Measurements from ENCODE around the gene PTGES3. TPM values are rescaled to one million over a fixed set of nuclear protein-coding genes. Genes with fewer than 3 reads are reported as not detected.

The PTGES3 gene
- total RNA-seq, 6 donors from 2014 or later = 41.9 to 156 (median 105) TPM

GRCh38 chr12:56630180-56630632 lies 57.9 kb downstream of the PTGES3 start, which contains the start of gene BAZ2A:
BAZ2A (minus strand) TSS chr12:56630326; CDS start chr12:56617530, 12,796 bp downstream.
- ATAC-seq (ENCODE audit: low FRiP score in 2 of 2) (peak; percentile 94 to 95), DNase-seq (peak; percentile 93 to 95)
- peak within 1 kb of the TSS; percentile 92 to 100 (median 96) for H3K4me3 ChIP-seq
- H3K9me3 ChIP-seq = no peaks in the 10 kb centered on the region
- H3K36me3 ChIP-seq = peaks cover 0 to 15% (median 0%) of the 10 kb centered on the region in 4 donors
- TF ChIP-seq POLR2A (IDR thresholded peaks at IDR 0.05) = peak in 1 of 4 donors; percentile 31
- peak; percentile 44 to 79 for TF ChIP-seq POLR2AphosphoS5 (IDR thresholded peaks at IDR 0.05)
- TF ChIP-seq EP300 (IDR thresholded peaks at IDR 0.05) = peak in 1 of 4 donors; percentile 48
- TF ChIP-seq CTCF (IDR thresholded peaks at IDR 0.05) = no peak
- no peaks in the 10 kb centered on the region for H3K27me3 ChIP-seq
- H3K4me1 ChIP-seq = peaks cover 55 to 67% (median 62%) of the 10 kb centered on the region in 4 donors
- 0% methylated on average over 5 to 29 of the region's 31 CpGs for WGBS, 2 donors
- peak within 1 kb of the TSS; percentile 95 to 99 (median 97) for H3K27ac ChIP-seq

- 1 to 7% methylated on average over 3 to 36 of the region's 46 CpGs for WGBS, 2 donors
- H3K27me3 ChIP-seq = no peaks in the 10 kb centered on the region
- peak overlapping the region; percentile 95 to 99 (median 97) for H3K27ac ChIP-seq
- H3K4me1 ChIP-seq = peaks cover 54 to 67% (median 62%) of the 10 kb centered on the region in 4 donors
- ATAC-seq (ENCODE audit: low FRiP score in 2 of 2) = peak; percentile 59 to 69
- peak overlapping the region; percentile 92 to 100 (median 96) for H3K4me3 ChIP-seq
- TF ChIP-seq CTCF (IDR thresholded peaks at IDR 0.05) = no peak
- no peak for TF ChIP-seq EP300 (IDR thresholded peaks at IDR 0.05)
- TF ChIP-seq POLR2A (IDR thresholded peaks at IDR 0.05) = no peak
- no peak for TF ChIP-seq POLR2AphosphoS5 (IDR thresholded peaks at IDR 0.05)
- H3K9me3 ChIP-seq = no peaks in the 10 kb centered on the region
- H3K36me3 ChIP-seq = peaks cover 0 to 15% (median 0%) of the 10 kb centered on the region in 4 donors
- DNase-seq = peak; percentile 28 to 72
Measured at GRCh38 chr12:56629459-56630179, 58.5 kb downstream of the PTGES3 start.

GRCh38 chr12:56628671-56629458 lies 59.2 kb downstream of the PTGES3 start:
- ATAC-seq (ENCODE audit: low FRiP score in 2 of 2) (peak; percentile 15 to 67), DNase-seq (peak in 1 of 2 donors; percentile 79)
- H3K4me3 ChIP-seq = peak overlapping the region; percentile 92 to 100 (median 96)
- H3K27ac ChIP-seq = peak overlapping the region; percentile 95 to 99 (median 97)
- TF ChIP-seq POLR2AphosphoS5 (IDR thresholded peaks at IDR 0.05) (peak; percentile 37 to 66), CTCF (IDR thresholded peaks at IDR 0.05) (no peak), POLR2A (IDR thresholded peaks at IDR 0.05) (peak in 3 of 4 donors; percentile 6 to 42 (median 23)), EP300 (IDR thresholded peaks at IDR 0.05) (no peak)
- H3K27me3 ChIP-seq = no peaks in the 10 kb centered on the region
- peaks cover 0 to 20% (median 0%) of the 10 kb centered on the region in 4 donors for H3K36me3 ChIP-seq
- H3K4me1 ChIP-seq = peaks cover 53 to 67% (median 60%) of the 10 kb centered on the region in 4 donors
- no peaks in the 10 kb centered on the region for H3K9me3 ChIP-seq
- WGBS, 2 donors = 0 to 1% methylated on average over 15 to 18 of the region's 18 CpGs

- ATAC-seq (ENCODE audit: low FRiP score in 2 of 2) = no peak
- peaks cover 48 to 59% (median 53%) of the 10 kb centered on the region in 4 donors for H3K4me1 ChIP-seq
- TF ChIP-seq CTCF (IDR thresholded peaks at IDR 0.05) (no peak), POLR2AphosphoS5 (IDR thresholded peaks at IDR 0.05) (no peak), EP300 (IDR thresholded peaks at IDR 0.05) (no peak), POLR2A (IDR thresholded peaks at IDR 0.05) (no peak)
Measured at GRCh38 chr12:56626701-56627100, 61.4 kb downstream of the PTGES3 start.

More at GRCh38 chr12:56626701-56627100, 61.4 kb downstream of the PTGES3 start:
- no peaks in the 10 kb centered on the region for H3K27me3 ChIP-seq
- H3K4me3 ChIP-seq = no peak overlapping the region
- H3K36me3 ChIP-seq = peaks cover 0 to 35% (median 3%) of the 10 kb centered on the region in 4 donors
- H3K27ac ChIP-seq = no peak overlapping the region
- no peaks in the 10 kb centered on the region for H3K9me3 ChIP-seq
- DNase-seq = no peak

All from upper lobe of left lung (tissue), 6 donors.